Keratinocyte (primary cell): ENCODE results near the gene CFL2.

Experiments used
- CTCF ChIP-seq, 3 experiments: IDR thresholded peaks in 1 of 3; conservative IDR thresholded peaks in 1 of 3; optimal IDR thresholded peaks in 1 of 3; 2 replicates in 2 of 3; 3 replicates in 1 of 3; pipeline versions ENCODE3 to v1.5.1; 2011; ENCODE audit warnings: low read length in 3 of 3, mild to moderate bottlenecking in 3 of 3, moderate library complexity in 2 of 3, control low read depth in 1 of 3, inconsistent platforms in 1 of 3; ENCODE audit not compliant: insufficient read depth in 2 of 3; ENCODE audit errors: extremely low read depth in 1 of 3
- EZH2 ChIP-seq: IDR thresholded peaks from one replicate; pipeline ENCODE4 v1.6.1; 2012; ENCODE audit warnings: inconsistent platforms, mild to moderate bottlenecking, low read length, moderate library complexity

GRCh38 chr14:34711796-34712712 lies 2.3 kb downstream of the CFL2 start:
- TF ChIP-seq CTCF (optimal IDR thresholded peaks at IDR 0.05 in 1 of 3, IDR thresholded peaks at IDR 0.05 in 1 of 3, conservative IDR thresholded peaks at IDR 0.05 in 1 of 3; ENCODE audit: extremely low read depth in 1 of 3, insufficient read depth in 2 of 3, low read length in 3 of 3) (no peak), EZH2 (no peak)
